Activated CD8-positive, alpha-beta memory T cell treated with anti-CD3 and anti-CD28 coated beads, Interleukin-2, amount 50 U/mL, for 4 hours (primary cell): ENCODE measurements around the gene ELF5.
A peak's percentile ranks its signal among the peaks of the same experiment; 100 is the strongest.

Source experiments
- DNase-seq: peaks from one replicate; pipeline ENCODE4 v3.0.0-alpha.2; 2020

Gene ELF5

DNA sequence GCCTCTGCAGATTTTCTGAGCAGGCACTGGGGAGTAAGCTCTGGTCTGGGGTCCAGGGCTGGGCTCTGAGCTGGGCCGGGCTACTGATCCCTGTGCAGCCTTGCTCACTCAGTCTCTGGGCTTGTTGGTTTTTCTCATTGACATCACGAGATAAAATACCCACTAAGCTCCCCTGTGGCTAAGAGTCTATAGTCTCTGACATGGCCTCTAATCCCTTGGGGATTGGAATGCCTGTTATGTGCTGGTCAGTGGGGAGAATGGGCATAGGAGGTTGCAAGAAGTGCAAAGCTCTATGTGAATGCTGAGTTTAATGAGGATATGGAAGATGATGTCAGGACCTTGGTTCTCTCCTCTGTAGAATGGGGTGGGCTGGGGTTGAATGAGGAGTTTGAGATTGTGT, 23.3 kb downstream of the ELF5 start:
- no peak for DNase-seq

DNA sequence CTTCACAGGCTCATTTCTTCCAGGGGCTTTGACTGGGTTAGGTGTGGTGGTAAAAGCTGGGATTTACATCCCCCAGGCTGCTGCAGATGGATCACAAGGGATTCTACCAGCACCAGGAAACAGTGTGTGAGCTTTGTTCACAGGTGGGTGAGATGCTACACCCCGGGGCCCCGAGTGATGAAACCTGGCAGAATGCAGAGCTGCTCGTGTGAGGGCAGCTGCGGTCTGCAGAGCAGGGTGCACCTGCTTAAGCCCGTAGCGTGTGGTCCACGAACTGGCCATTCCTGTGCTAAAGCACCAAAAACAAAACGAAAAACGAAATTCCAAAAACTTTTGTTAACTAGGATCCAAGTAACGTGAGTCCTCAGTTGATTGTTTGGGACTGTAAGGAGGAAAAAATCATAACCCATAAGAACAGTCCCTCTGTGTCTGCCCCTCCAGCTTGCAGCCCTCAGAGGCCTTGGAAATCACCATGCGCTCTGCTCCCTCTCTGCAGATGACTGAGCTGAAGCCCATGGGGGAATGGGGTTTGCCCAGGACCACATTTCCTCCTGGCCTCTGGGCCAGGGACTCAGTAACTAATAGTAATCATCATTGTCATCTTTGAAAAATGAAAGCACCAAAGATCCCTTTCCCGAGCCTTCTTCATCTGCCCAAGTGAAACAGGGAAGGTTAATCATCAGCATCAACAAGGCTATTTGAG, 24.6 kb downstream of the ELF5 start:
- no peak for DNase-seq

DNA sequence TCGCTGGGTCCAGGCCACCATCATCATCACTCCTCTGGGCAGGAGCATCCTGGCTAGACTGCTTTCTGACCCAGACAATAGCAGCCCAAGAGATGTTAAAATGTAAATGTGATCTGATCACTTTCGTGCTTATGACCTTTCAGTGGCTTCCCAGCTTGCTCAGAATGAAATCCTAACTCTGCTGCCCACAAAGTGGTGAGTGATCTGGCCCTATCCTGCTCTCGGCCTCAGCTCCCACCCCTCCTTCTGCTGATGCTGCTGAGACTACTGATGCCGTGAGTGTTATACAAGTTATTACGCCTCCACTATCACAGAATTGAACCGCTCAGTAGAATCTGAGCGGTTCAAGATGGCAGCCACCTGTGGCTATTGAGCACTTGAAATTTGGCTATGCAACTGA, 26.2 kb downstream of the ELF5 start:
- DNase-seq = no peak

DNA sequence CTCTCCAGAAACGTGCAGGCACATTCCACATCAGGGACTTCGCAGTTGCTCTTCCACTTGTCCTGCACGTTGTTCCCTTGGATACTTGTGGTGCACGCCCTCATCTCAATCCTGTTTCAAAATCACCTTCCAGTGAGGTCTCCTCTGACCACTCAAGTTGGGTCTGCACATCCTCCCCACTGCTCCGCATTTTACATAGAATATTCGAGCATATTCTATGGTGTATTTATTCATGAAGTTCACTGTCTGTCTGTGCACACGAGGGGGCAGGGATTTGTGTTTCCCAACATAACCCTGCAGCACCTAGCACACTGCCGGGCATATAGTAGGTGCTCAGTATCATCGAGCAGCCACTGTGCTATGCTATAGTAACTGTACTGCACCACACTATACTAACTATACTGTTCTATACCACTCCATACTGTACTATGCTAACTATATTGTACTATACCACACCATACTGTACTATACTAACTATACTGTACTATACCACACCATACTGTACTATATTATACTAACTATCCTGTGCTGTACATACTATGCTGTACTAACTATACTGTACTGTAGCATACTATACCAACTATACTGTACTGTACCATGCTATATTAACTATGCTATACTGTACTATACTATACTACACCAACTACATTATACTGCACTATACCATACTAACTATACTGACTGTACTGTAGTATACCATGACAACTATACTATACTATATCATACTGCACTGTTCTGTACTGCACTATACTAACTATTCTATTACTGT, 30.3 kb downstream of the ELF5 start:
- no peak for DNase-seq

DNA sequence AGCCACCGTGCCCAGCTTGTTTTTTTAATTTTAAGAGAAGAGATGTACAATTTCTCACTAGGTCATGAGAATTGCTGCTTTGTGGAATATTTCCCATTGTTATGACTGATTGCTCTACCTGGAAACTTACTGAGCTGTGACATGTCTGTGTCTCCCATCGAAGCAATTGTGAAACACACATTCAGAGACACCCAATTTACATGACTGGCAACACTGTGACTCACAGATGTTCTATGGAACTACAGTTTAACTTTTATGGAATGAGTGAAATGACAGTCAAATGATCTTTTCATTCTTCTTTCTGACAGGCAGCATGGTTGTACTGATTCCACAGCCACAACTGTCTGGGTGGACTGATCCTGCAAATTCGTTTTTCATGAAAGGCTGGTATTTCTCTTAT, 32.3 kb downstream of the ELF5 start:
- DNase-seq = no peak

DNA sequence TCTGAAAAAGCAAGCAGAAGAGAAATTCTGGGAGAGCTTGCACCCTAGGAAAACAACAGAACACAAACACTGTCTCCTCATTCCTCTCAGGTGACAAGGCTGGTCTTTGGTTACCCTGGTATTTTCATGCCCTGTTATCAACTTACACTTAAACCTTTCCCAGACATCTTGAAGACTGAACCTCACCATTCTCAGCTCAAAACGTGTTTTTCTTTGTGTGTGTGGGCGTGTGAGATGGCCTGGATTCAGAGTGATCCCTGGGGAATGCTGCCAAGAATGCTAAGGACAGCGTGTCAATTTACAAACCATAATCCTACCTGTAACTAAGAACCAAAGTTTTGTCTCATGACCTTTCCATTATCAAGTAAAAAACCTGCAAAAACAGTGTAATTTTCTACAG, 33.3 kb downstream of the ELF5 start:
- no peak for DNase-seq

DNA sequence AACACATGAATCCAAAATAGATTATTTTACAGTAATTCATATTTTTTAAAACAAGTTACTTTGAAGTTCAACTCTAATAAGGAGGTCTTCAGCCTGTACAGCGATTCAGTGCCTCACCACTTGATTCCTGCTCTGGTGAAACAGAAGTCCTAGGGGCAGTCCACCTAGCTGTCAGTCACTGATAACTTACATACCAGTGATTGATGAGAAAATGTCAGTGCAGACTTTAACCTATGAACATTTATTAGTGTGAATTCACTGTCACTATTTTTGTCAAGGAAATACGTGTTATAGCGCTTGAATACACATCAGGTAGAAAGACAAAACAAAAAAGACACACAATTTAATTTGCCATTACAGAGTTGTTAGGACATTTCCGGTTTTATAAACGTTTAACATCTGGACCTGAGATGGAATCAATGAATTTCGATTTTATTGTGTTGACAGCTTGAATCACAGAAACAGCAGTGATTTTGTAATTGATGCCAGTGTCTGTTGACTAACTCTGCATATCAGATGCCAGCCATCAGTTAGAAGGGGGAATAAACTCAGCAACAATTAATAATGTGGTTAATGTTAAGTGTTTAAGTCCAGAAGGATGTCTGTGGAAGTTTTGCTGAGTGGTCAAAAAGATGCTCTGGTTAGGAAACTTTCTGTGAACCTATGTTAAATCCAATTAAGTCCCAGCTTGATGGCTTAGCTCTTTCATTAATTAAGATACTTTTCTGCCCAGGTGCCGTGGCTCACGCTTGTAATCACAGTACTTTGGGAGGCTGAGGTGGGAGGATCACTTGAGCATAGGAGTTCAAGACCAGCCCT, 34.5 kb downstream of the ELF5 start:
- DNase-seq = no peak

DNA sequence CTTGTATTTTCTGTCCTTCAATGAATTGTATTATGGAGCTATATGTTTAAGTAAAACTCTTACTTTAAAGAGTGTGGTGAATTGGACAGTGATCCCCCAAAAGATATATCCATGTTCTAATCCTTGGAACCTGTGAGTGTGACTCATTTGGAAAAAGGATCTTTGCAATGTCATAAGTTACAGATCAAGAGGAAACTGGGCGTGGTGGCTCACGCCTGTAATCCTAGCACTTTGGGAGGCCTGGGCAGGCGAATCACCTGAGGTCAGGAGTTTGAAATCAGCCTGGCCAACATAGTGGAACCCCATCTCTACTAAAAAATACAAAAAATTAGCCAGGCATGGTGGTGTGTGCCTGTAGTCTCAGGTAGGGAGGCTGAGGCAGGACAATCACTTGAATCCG, 36.7 kb downstream of the ELF5 start:
- DNase-seq = no peak

DNA sequence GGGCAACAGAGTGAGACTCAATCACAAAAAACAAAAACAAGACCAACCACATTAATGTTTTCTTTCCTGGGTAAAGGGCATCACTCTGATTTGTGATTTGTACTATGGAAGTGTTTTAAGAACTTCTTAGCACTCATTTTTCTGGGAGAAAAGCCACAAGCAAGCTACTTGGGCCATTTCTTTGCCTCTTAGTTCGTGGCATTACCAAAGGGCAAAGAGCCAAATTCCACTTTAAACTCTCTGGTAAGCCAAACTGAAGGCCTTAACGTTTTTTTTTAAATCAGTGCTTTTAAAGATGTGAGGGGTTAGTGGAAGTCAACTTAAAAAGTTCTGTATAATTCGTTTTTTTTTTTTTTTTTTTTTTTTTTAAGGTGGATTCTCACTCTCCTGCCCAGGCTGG, 37.9 kb downstream of the ELF5 start:
- no peak for DNase-seq

DNA sequence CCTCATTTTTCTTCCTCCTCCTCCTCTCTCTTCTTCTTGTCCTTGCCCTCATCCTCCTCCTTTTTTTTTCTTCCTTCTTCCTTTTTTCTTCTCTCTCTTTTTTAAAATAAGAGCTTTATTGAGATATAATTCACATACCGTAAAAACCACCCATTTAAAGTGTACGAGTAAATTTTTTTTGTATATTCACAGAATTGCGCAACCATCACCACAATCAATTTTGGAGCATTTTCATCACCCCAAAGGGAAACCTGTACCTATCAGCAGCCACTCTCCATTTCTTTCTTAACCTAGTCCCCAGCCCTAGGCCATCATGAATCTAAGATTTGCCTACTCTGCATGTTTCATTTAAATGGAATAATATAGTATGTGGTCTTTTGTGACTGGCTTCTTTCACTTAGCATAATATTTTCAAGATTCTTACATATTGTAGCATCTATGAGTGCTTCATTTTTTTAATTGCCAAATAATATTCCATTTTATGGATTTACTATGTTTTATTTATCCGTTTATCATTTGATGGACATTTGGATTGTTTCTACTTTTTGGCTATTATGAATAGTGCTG, 39.9 kb downstream of the ELF5 start:
- DNase-seq = no peak

DNA sequence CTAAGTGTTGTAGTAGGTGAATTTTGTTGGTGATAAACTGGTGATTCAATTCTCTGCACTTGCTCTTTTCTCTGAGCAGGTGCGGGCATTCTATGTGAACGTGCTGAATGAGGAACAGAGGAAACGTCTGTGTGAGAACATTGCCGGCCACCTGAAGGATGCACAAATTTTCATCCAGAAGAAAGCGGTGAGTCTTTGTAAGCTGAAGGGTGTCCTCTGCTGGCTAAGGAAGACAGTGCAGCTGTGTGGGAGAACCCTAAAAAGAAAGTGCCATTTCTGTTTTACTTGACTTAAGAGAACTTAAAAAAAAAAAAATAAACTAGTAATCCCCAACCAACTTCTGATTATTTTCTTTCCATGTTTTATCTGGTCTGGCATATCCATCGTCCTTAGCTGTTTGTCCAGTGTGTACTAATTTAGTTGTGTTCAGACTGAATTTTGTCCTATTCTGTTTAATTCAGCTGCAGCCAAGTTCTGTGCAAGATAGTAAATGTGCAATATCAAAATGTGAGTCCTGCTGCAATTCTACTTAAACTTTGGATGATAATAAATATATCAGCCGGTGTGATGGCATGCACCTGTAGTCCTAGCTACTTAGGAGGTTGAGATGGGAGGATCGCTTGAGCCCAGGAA, 45.3 kb downstream of the ELF5 start:
- DNase-seq = peak; percentile 32

DNA sequence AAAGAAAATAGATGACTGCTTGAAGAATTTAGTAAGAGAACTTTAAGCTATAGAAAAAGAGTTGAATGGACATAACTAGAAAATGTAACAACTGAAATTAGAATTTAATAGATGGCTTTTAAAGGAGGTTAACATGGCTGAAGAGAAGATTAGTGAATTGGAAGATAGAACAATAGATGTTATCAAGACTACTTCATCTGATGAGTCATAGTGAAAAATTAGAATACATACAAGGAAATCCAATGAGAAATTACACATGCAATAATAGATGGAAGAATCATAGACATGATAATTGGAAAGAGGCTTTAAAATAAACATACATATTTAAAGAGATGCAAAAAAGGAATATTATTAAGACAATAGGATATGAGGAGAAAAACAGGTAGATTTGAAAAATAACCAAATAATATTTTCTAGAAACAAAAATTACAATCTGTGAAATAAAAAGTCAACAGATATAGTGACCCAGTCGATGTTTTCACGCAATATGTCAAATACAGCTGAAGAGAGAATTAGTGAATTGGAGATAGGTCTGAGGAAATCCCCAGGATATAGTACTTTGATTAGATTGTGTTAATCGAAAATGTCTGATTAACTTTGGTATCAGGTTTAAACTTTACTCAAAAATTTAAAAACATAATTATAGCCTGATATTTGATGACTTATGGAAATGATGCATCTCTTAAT, 46.6 kb downstream of the ELF5 start:
- no peak for DNase-seq

DNA sequence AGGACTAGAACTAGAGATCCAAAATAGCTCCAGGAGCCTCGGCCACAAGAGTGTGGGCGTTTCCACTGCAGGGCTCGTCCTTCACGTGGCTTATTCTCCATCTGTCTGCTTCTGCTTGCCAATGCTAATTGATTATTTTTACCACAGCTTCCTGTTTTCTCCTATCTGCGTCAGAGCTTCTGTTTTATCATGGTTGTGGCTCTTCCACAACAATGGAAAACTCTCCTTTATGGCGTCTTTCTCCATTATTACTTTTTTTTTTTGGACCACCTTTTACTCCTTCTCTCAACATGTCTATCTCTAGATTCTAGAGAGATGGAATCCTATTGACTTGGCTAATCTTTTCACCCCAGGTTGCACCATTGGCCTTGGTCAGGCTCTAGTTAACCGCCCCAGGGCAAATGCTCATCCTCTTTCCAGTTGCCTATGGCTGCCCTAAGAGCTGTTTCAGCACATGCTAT, 49.0 kb downstream of the ELF5 start:
- DNase-seq = no peak

DNA sequence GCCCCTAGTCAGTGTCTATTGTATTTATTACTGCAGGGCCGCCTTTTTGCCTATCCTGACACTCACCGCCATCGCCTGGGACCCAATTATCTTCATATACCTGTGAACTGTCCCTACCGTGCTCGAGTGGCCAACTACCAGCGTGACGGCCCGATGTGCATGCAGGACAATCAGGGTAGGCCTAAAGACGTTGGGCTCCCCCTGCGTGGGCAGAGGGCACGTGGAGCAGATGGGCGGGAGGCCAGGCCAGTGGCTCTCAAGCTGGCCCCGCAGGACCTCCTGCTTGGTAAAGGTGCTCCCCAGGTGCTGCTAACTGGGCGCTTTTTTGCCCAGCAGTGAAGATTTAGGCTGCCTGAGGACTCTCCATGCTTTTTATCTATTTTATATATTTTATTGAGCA, 52.4 kb downstream of the ELF5 start:
- DNase-seq = no peak

DNA sequence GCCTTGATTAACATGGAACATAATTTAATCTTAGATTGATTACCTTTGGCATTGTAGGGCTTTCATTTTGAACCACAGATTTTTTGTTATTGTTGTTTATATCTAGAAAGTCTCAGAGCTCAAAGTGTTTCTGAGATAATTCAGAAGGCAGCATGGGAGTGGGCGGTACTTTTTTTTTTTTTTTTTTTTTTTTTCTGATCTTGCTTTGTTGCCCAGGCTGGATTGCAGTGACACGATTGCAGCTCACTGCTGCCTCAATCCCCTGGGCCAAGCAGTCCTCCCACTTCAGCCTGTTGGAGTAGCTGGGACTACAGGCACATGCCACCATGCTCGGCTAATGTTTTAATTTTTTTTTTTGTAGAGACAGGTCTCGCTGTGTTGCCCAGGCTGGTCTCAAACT, 53.3 kb downstream of the ELF5 start:
- no peak for DNase-seq

DNA sequence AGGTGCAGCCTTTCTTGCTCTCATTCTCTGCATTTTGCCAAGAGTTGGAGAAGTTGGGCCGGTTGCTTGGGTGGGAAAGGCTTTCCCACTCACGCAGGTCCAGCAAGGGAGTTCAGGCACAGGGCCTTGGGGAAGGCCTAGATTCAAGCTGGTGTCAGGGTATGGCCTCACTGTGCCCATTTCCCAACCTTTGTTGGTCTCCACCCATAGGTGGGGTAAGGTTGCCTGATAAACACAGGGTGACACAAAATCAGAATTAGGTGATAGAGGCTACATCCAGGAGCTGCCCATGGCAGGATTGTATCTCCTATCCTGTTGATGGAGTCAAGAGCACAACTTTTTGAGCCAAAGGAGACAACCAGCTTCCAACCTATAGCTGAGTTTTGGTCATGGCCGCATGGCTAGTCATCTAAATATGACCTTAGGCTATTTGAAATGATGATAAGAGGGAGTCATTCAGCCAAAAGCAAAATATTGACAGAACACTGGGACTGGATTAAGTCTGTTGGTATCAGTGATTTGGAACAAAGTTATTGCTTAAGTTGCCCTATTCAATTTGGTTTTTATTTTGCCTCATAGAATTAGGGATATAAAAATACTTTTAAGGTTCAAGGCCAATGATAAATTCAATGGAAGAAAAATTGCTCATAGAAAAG, 54.0 kb downstream of the ELF5 start:
- DNase-seq = no peak

DNA sequence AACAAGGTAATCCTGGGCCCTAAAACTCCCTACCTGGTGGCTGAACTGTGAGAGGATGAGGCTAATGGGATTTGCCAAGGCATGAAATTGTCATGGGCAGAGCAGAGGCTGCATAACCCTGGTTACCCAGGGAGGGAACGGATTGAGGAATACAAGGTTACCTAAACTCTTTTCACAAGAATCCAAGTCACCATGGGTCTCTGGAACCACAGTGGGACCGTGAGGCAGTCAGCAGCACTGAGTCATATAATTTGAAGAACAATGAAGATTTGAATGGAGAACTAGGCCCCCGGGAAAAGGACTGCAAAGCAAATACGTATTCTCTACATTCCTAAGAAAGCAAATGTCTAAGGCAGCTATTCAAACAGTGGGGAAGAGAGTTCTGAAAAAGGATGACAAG, 55.1 kb downstream of the ELF5 start:
- no peak for DNase-seq

DNA sequence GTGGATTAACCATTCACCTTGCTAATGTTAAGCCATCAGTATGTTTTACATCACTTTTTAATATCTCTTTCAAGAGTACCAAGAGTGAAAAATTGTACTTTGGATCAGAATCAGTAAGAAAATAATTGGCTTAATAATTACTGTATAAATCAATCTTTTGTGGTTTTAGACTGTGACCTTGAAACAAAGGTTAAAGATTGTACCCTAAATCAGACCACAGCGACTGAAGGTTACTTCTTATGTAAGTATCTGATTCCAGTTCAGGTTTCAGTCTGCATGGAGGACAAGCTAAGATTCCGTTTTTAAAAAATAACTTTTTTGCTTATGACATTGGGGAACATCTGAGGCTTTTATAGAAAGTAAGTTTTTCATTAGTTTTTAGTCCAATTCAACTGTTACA, 56.0 kb downstream of the ELF5 start:
- no peak for DNase-seq

DNA sequence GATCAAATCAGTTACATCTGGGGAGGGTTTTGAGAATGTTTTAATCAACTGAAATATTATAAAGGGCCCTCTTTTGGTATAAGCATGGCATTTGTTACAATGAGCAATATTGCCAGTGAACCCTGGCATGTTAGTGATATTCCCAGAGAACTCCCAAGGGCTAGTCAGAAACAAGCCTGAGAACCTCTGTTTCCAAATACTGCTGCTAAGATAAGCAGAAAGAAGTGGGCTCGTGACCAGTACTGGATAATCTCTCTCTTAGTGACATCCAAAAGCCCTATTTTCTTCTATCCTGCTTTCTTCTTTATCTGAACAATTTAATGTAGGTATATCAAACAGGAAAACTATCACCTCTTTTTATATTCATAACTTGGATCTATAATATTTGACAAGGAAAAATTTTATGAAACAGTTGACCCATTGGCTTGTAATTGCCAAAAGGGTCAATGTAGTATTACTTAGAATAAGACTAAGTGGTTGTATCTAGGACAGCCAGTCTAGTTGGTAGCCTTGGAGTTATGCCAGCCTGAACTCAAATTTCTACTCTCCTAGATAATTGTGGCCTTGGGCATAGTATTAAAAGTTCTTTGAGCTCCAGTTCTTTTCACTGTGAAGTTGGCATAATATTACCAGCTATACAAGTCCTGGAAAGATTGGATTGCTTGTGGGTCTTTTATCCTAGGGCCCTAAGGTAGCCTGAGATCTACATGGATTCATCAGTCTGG, 59.1 kb downstream of the ELF5 start:
- no peak for DNase-seq

DNA sequence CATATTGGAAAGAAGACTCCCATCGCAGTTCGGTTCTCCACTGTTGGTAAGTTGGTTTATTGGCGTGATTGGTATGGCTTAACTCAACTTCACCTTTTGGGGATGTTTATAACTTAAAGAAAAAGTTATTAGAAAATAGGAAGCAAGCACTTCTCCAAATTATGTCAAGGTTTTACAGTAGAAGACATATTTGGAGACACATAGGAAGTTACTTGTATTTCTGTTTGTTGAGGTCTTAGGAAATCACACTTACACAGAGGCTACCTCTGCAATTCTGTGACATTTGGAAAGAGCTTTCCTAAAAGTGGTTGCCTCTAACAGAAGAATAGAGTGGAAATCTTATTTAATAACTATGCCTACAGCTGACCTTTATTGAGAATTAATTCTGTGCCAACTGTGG, 62.5 kb downstream of the ELF5 start:
- no peak for DNase-seq

DNA sequence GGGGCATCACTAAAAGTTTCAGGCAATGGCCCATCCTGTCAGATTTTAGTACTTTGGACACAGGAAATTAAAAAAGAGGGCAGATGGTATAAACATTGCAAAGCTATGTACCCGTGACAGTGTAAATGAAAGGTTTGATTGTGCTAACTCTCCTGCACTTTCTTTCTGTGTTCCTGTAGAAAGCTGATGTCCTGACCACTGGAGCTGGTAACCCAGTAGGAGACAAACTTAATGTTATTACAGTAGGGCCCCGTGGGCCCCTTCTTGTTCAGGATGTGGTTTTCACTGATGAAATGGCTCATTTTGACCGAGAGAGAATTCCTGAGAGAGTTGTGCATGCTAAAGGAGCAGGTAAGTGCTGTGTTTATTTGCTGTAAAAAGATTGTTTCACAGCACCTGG, 64.6 kb downstream of the ELF5 start:
- no peak for DNase-seq
